K562 (cell line): ENCODE results near the gene ECSIT. TPM values are rescaled to one million over a fixed set of nuclear protein-coding genes. Genes with fewer than 3 reads are reported as not detected.

ENCODE experiments used
- ATF2 ChIP-seq: sonication (generic); formaldehyde crosslinking; IDR thresholded peaks from 2 replicates; pipeline ENCODE4 v1.8.1; 2022; ENCODE audit warnings: missing genetic modification reagents
- E2F6 ChIP-seq, 2 experiments: IDR thresholded peaks; 2 replicates each; pipeline ENCODE4 v1.6.1; 2011; ENCODE audit warnings: borderline replicate concordance in 1 of 2, control low read depth in 1 of 2, low read depth in 1 of 2, low read length in 1 of 2, mild to moderate bottlenecking in 1 of 2, mixed read lengths in 1 of 2, moderate library complexity in 1 of 2; ENCODE audit not compliant: insufficient read depth in 1 of 2, insufficient read length in 1 of 2, poor library complexity in 1 of 2, severe bottlenecking in 1 of 2; ENCODE audit errors: extremely low read depth in 1 of 2
- ESRRA ChIP-seq: fragments of 450-650 bp; IDR thresholded peaks from 2 replicates; pipeline ENCODE4 v1.6.1; 2014; ENCODE audit warnings: low read depth, mild to moderate bottlenecking, moderate library complexity, borderline replicate concordance
- GTF2A2 ChIP-seq: IDR thresholded peaks from 2 replicates; pipeline ENCODE4 v1.6.1; 2016; ENCODE audit warnings: mild to moderate bottlenecking, missing genetic modification characterization, missing compliant biosample characterization
- HCFC1 ChIP-seq: IDR thresholded peaks from 2 replicates; pipeline ENCODE4 v1.6.1; 2012; ENCODE audit warnings: low read depth, low read length, improper control_type of control experiment
- HINFP ChIP-seq: fragments of 450-650 bp; conservative IDR thresholded peaks from 2 replicates; pipeline ENCODE4 v1.6.1; 2016; ENCODE audit warnings: missing genetic modification characterization, low read depth, mild to moderate bottlenecking, control low read depth, missing compliant biosample characterization
- HMG20B ChIP-seq: fragments of 250-450 bp; sonication (Bioruptor Pico); IDR thresholded peaks from 2 replicates; pipeline ENCODE4 v1.5.0; 2021; ENCODE audit warnings: mild to moderate bottlenecking
- MBD1 ChIP-seq: fragments of 250-450 bp; sonication (Bioruptor Pico); IDR thresholded peaks from 2 replicates; pipeline ENCODE4 v1.8.0; 2022; ENCODE audit warnings: inconsistent platforms
- MTA1 ChIP-seq: fragments of 450-650 bp; IDR thresholded peaks from 2 replicates; pipeline ENCODE4 v1.6.1; 2017; ENCODE audit warnings: borderline replicate concordance
- NFE2L1 ChIP-seq: fragments of 450-650 bp; IDR thresholded peaks from 2 replicates; pipeline ENCODE4 v1.6.1; 2016; ENCODE audit warnings: missing genetic modification characterization, low read depth, mild to moderate bottlenecking, missing compliant biosample characterization, moderate library complexity, borderline replicate concordance
- PHB2 ChIP-seq: fragments of 450-650 bp; IDR thresholded peaks from 2 replicates; pipeline ENCODE4 v1.6.1; 2017; ENCODE audit warnings: low read depth
- PURB ChIP-seq: sonication (generic); formaldehyde crosslinking; IDR thresholded peaks from 2 replicates; pipeline ENCODE4 v1.9.0; 2021; ENCODE audit warnings: low read depth, mild to moderate bottlenecking, missing genetic modification reagents
- SIX5 ChIP-seq, 2 experiments: IDR thresholded peaks; 2 replicates each; pipeline ENCODE4 v1.6.1; 2011; ENCODE audit warnings: low read length in 2 of 2, borderline replicate concordance in 1 of 2, low read depth in 1 of 2, mild to moderate bottlenecking in 1 of 2, moderate library complexity in 1 of 2; ENCODE audit not compliant: insufficient read depth in 1 of 2
- SMARCE1 ChIP-seq: fragments of 450-650 bp; IDR thresholded peaks from 2 replicates; pipeline ENCODE4 v1.7.1; 2016; ENCODE audit warnings: mild to moderate bottlenecking
- TRIM25 ChIP-seq: fragments of 450-650 bp; IDR thresholded peaks from 2 replicates; pipeline ENCODE4 v1.7.0; 2016; ENCODE audit warnings: borderline replicate concordance
- ZBTB49 ChIP-seq: sonication (generic); formaldehyde crosslinking; IDR thresholded peaks from 2 replicates; pipeline ENCODE4 v1.8.0; 2022; ENCODE audit warnings: missing genetic modification reagents, mild to moderate bottlenecking, borderline replicate concordance
- ZNF212 ChIP-seq: fragments of 450-650 bp; formaldehyde crosslinking; IDR thresholded peaks from 2 replicates; pipeline ENCODE4 v1.4.0; 2020; ENCODE audit warnings: mild to moderate bottlenecking
- ZNF830 ChIP-seq: fragments of 250-450 bp; sonication (Bioruptor Pico); IDR thresholded peaks from 2 replicates; pipeline ENCODE4 v1.5.0; 2021; ENCODE audit warnings: mild to moderate bottlenecking
- polyA plus RNA-seq, 8 experiments: library from polyadenylated mRNA; depleted of rRNA in 4 of 8; stranded (reverse) in 5 of 8; unstranded in 3 of 8; fragments of >200 nt; fragmentation: Nextera tagmentation in 2 of 8; fragmentation: Illumina TruSeq in 1 of 8; extraction: Ambion mirVana in 2 of 8; extraction: Trizol in 1 of 8; gene quantifications; 2 replicates each; pipeline versions ENCODE4 v1.2.1 to v1.2.3, GENCODE V29; 2011 to 2014; ENCODE audit warnings: inconsistent platforms in 1 of 8, missing spikeins in 1 of 8
- total RNA-seq, 7 experiments: library from RNA; depleted of rRNA in 6 of 7; stranded (reverse); fragments of >200 nt in 6 of 7; fragmentation: Illumina TruSeq in 2 of 7; extraction: Trizol in 2 of 7; gene quantifications; 2 replicates each; pipeline versions ENCODE4 v1.2.1 to v1.2.3, GENCODE V29; 2011 to 2021; ENCODE audit warnings: low replicate concordance in 1 of 7

Gene ECSIT
- total and polyA plus RNA-seq, 9 of the 15 experiments (the other 6 are each of a cell fraction or from before 2014, with no cell fraction given) = 1.1 to 82.5 (median 43.9) TPM

GRCh38 chr19:11534538-11534937, 5.6 kb upstream of the ECSIT start (continued):
- TF ChIP-seq TRIM25 (no peak), PHB2 (peak; percentile 14; the same call in 1 of the 2 replicates), NFE2L1 (tag) (no peak), SIX5 (IDR thresholded peaks at IDR 0.05; ENCODE audit: borderline replicate concordance in 1 of 2, insufficient read depth in 1 of 2, low read depth in 1 of 2, low read length in 2 of 2) (no peak), MBD1 (CRISPR knock-in tag) (no peak), ATF2 (CRISPR knock-in tag) (no peak), GTF2A2 (tag) (no peak), PURB (CRISPR knock-in tag) (no peak), ZNF212 (CRISPR knock-in tag) (no peak), HINFP (tag) (peak; percentile 53), ESRRA (no peak), SMARCE1 (peak; percentile 41; the same call in 1 of the 2 replicates), HMG20B (no peak), HCFC1 (no peak), ZBTB49 (no peak), ZNF830 (no peak), E2F6 (IDR thresholded peaks at IDR 0.05; ENCODE audit: borderline replicate concordance in 1 of 2, extremely low read depth in 1 of 2, insufficient read depth in 1 of 2, insufficient read length in 1 of 2, low read depth in 1 of 2, low read length in 1 of 2, poor library complexity in 1 of 2, severe bottlenecking in 1 of 2) (no peak), MTA1 (peak; percentile 91)
